HepG2 (cell line): ENCODE measurements around the gene MCRIP2. TPM values are rescaled to one million over a fixed set of nuclear protein-coding genes. Genes with fewer than 3 reads are reported as not detected.

Experiments
- ATAC-seq: fragments of 200-7000 bp; cut with Tn5 transposase; 3 replicates; pipeline ENCODE4 v1.9.1; 2020; ENCODE audit warnings: mild to moderate bottlenecking, moderate library complexity
- BruUV-seq: library from RNA; stranded (reverse); fragments of 400-500 nt; replicated peaks from 2 replicates; lab custom pipeline; 2021; lab: Mats Ljungman, UMichigan
- CTCF ChIA-PET: fragments of 300-600 bp; formaldehyde crosslinking; extraction: SDS; loops from one replicate; lab custom pipeline; 2021; ENCODE audit warnings: low total read pairs, inconsistent platforms, low intra/inter-chr PET ratio; lab: Yijun Ruan, JAX
- POLR2A ChIA-PET: fragments of 350-600 bp; sonication (Branson Sonifier 250); formaldehyde crosslinking; loops from one replicate; lab custom pipeline; 2020; ENCODE audit warnings: antibody characterized with exemption, inconsistent platforms; lab: Yijun Ruan, JAX
- DNase-seq: peaks from one replicate; pipeline ENCODE4 v3.0.0-alpha.2; 2015; ENCODE audit warnings: low spot score
- FAIRE-seq: peaks from 3 replicates; lab custom pipeline; 2011; peaks lifted over from hg19 to GRCh38; lab: Jason Lieb, UNC
- H2AFZ ChIP-seq: one replicate; pipeline ENCODE4 v1.6.1; 2011; ENCODE audit warnings: low read length, inconsistent platforms
- H3K27ac ChIP-seq: fragments of 300-600 bp; 3 replicates; pipeline ENCODE4 v1.8.0; 2011; ENCODE audit warnings: mixed run types, mild to moderate bottlenecking, mixed read lengths, low read length, inconsistent platforms; ENCODE audit not compliant: insufficient read depth; ENCODE audit errors: extremely low read length
- H3K27me3 ChIP-seq, 2 experiments: fragments of 200-600 bp in 1 of 2; 2 replicates in 1 of 2; 3 replicates in 1 of 2; pipeline versions ENCODE4 v1.6.0 to v1.8.0; 2011; ENCODE audit warnings: low read length in 2 of 2, mild to moderate bottlenecking in 2 of 2, moderate library complexity in 2 of 2, inconsistent platforms in 1 of 2; ENCODE audit not compliant: insufficient read depth in 2 of 2, control insufficient read depth in 1 of 2
- H3K36me3 ChIP-seq, 2 experiments: fragments of 200-600 bp in 1 of 2; replicated peaks in 1 of 2; 2 replicates in 1 of 2; 3 replicates in 1 of 2; pipeline versions ENCODE4 v1.5.1 to v1.8.0; 2011; ENCODE audit warnings: low read length in 2 of 2, inconsistent platforms in 1 of 2; ENCODE audit not compliant: insufficient read depth in 2 of 2, control insufficient read depth in 1 of 2
- H3K4me1 ChIP-seq: 2 replicates; pipeline ENCODE4 v1.5.1; 2012; ENCODE audit warnings: low read length, inconsistent platforms; ENCODE audit not compliant: insufficient read depth
- H3K4me2 ChIP-seq: 2 replicates; pipeline ENCODE4 v1.6.0; 2011; ENCODE audit warnings: low read depth, low read length, inconsistent platforms
- H3K4me3 ChIP-seq, 3 experiments: fragments of 200-600 bp in 1 of 3; sonication (generic), shearing (Covaris generic) in 1 of 3; replicated peaks in 1 of 3; 2 replicates each; pipeline ENCODE4 v1.5.1; 2011 to 2016; ENCODE audit warnings: low read length in 3 of 3, inconsistent platforms in 2 of 3, low read depth in 2 of 3, mild to moderate bottlenecking in 2 of 3, control low read depth in 1 of 3, mixed read lengths in 1 of 3; ENCODE audit not compliant: insufficient read depth in 1 of 3
- H3K79me2 ChIP-seq: one replicate; pipeline ENCODE4 v1.6.1; 2011; ENCODE audit warnings: low read length, inconsistent platforms; ENCODE audit not compliant: insufficient read depth
- H3K9ac ChIP-seq: 2 replicates; pipeline ENCODE4 v1.6.0; 2011; ENCODE audit warnings: mild to moderate bottlenecking, low read depth, low read length, inconsistent platforms; ENCODE audit not compliant: insufficient read depth
- H3K9me3 ChIP-seq: 2 replicates; pipeline ENCODE4 v1.5.1; 2012; ENCODE audit warnings: mild to moderate bottlenecking, low read length
- H4K20me1 ChIP-seq: 2 replicates; pipeline ENCODE4 v1.6.0; 2011; ENCODE audit warnings: inconsistent platforms, mild to moderate bottlenecking, low read length, moderate library complexity; ENCODE audit not compliant: insufficient read depth
- AGO1 ChIP-seq: fragments of 200-400 bp; formaldehyde crosslinking; IDR thresholded peaks from 2 replicates; pipeline ENCODE4 v1.6.1; 2017; ENCODE audit warnings: mild to moderate bottlenecking, low read depth, low read length, moderate library complexity; ENCODE audit not compliant: poor library complexity, severe bottlenecking
- AGO2 ChIP-seq: fragments of 200-400 bp; formaldehyde crosslinking; optimal IDR thresholded peaks from 2 replicates; pipeline ENCODE3; 2017; ENCODE audit warnings: mild to moderate bottlenecking, low read depth, low read length, moderate library complexity
- CCAR2 ChIP-seq: fragments of 200-400 bp; formaldehyde crosslinking; optimal IDR thresholded peaks from 2 replicates; pipeline ENCODE3; 2018; ENCODE audit warnings: low read depth, mild to moderate bottlenecking, low read length, moderate library complexity
- HHEX ChIP-seq: IDR thresholded peaks from 2 replicates; pipeline ENCODE4 v1.6.1; 2016; ENCODE audit warnings: control low read depth
- HNRNPL ChIP-seq: fragments of 200-400 bp; formaldehyde crosslinking; IDR thresholded peaks from 2 replicates; pipeline ENCODE4 v1.6.1; 2017; ENCODE audit warnings: mild to moderate bottlenecking, low read depth, low read length
- RBFOX2 ChIP-seq: fragments of 200-400 bp; formaldehyde crosslinking; IDR thresholded peaks from 2 replicates; pipeline ENCODE4 v1.6.1; 2017; ENCODE audit warnings: low read depth, mild to moderate bottlenecking, low read length
- ZNF704 ChIP-seq: sonication (generic); formaldehyde crosslinking; IDR thresholded peaks from 2 replicates; pipeline ENCODE4 v1.8.1; 2023; ENCODE audit warnings: mild to moderate bottlenecking, inconsistent platforms, moderate library complexity, missing genetic modification reagents, borderline replicate concordance
- WGBS: methylation state at CpG from one replicate; pipeline ENCODE4 v1.1.6; 2017; ENCODE audit warnings: low lambda C conversion rate; 5-methylcytosine and 5-hydroxymethylcytosine counted together
- in situ Hi-C: cut with HindIII; loops from 2 replicates; pipeline ENCODE4 v1.10.0; 2017; ENCODE audit warnings: low pct_unique_long_range_greater_than_20kb; ENCODE audit not compliant: extremely low pct_ligation_motif_present
- intact Hi-C: fragments of 100-400 bp; cut with micrococcal nuclease; formaldehyde crosslinking; loops from one replicate; pipeline ENCODE4 v1.10.0; 2022; ENCODE audit not compliant: unreplicated experiment
- polyA plus RNA-seq, 8 experiments: library from polyadenylated mRNA; depleted of rRNA in 3 of 8; stranded (reverse) in 7 of 8; unstranded in 1 of 8; fragments of >200 nt; fragmentation: Illumina TruSeq in 4 of 8; extraction: Trizol in 4 of 8; gene quantifications; 2 replicates each; pipeline versions ENCODE4 v1.2.1 to v1.2.3, GENCODE V29; 2011 to 2016; ENCODE audit warnings: low read depth in 4 of 8, missing spikeins in 1 of 8, mixed read lengths in 1 of 8; ENCODE audit not compliant: insufficient read depth in 1 of 8
- total RNA-seq, 5 experiments: library from RNA; depleted of rRNA; stranded (reverse); fragments of >200 nt; fragmentation: Illumina TruSeq; extraction: Trizol; gene quantifications; 2 replicates each; pipeline ENCODE4 v1.2.3, GENCODE V29; 2016; ENCODE audit warnings: low read depth in 1 of 5

The MCRIP2 gene
- total and polyA plus RNA-seq, 2 of the 13 experiments (the other 11 are each of a cell fraction or from before 2014, with no cell fraction given): 39.6 to 76.7 TPM

GRCh38 chr16:673399-673991 is 31.9 kb downstream of the MCRIP2 start:
- Histone ChIP-seq H3K9ac (no peak overlapping the region), H2AFZ (no peak overlapping the region), H3K9me3 (no peaks in the 10 kb centered on the region), H3K4me1 (peaks cover 35% of the 10 kb centered on the region), H3K4me3 (no peak overlapping the region), H4K20me1 (no peaks in the 10 kb centered on the region), H3K4me2 (no peak overlapping the region), H3K36me3 (peaks cover 22 to 42% of the 10 kb centered on the region in 2 experiments; a peak in 4 of 5 replicates), H3K27me3 (no peaks in the 10 kb centered on the region), H3K27ac (no peak overlapping the region), H3K79me2 (peaks cover 13% of the 10 kb centered on the region)
- in situ Hi-C loops (no loop called here), intact Hi-C loops (no loop called here)
- TF ChIP-seq HHEX (no peak), AGO2 (peak; percentile 52), CCAR2 (no peak), HNRNPL (0 out of 2 replicates have a peak, but pooled peaks have one; percentile 33), RBFOX2 (peak; percentile 57; the same call in 1 of the 2 replicates), AGO1 (peak; percentile 67), ZNF704 (CRISPR knock-in tag) (no peak)
- ChIA-PET CTCF (no interaction called here), POLR2A (no interaction called here)
- DNase-seq (no peak), ATAC-seq (no peak), FAIRE-seq (no peak)
- TSS peak; percentile 17 for BruUV-seq
- 100% methylated on average over 2 of the region's 18 CpGs for WGBS
